MM.1S (cell line): ENCODE data around the gene FGFR4.

ENCODE experiments used
- DNase-seq: peaks from one replicate; pipeline ENCODE4 v3.0.0-alpha.2; 2015
- H2AFZ ChIP-seq: fragments of 300-600 bp; sonication (generic); 2 replicates; pipeline ENCODE4 v1.6.0; 2016; ENCODE audit warnings: antibody characterized with exemption, low read length
- H3F3A ChIP-seq: fragments of 300-600 bp; sonication (generic); 2 replicates; pipeline ENCODE4 v1.6.1; 2016; ENCODE audit warnings: mild to moderate bottlenecking, antibody characterized with exemption, low read length, moderate library complexity, mixed read lengths; ENCODE audit not compliant: insufficient read depth
- H3K27ac ChIP-seq: fragments of 300-600 bp; sonication (generic); 2 replicates; pipeline ENCODE4 v1.5.1; 2016; ENCODE audit warnings: mild to moderate bottlenecking, low read length
- H3K27me3 ChIP-seq: fragments of 300-600 bp; sonication (generic); replicated peaks from 2 replicates; pipeline ENCODE4 v1.6.0; 2016; ENCODE audit warnings: low read length; ENCODE audit not compliant: insufficient read depth
- H3K36me3 ChIP-seq: fragments of 300-600 bp; sonication (generic); replicated peaks from 2 replicates; pipeline ENCODE4 v1.6.1; 2016; ENCODE audit warnings: mild to moderate bottlenecking, low read length, mixed read lengths; ENCODE audit not compliant: insufficient read depth
- H3K4me1 ChIP-seq: fragments of 300-600 bp; sonication (generic); 2 replicates; pipeline ENCODE4 v1.6.1; 2016; ENCODE audit warnings: low read length, mixed read lengths
- H3K4me2 ChIP-seq: fragments of 300-600 bp; sonication (generic); 2 replicates; pipeline ENCODE4 v1.6.0; 2016; ENCODE audit warnings: low read depth, low read length
- H3K4me3 ChIP-seq: fragments of 300-600 bp; sonication (generic); 2 replicates; pipeline ENCODE4 v1.5.1; 2016; ENCODE audit warnings: low read length, mixed read lengths
- H3K79me2 ChIP-seq: fragments of 300-600 bp; sonication (generic); 2 replicates; pipeline ENCODE4 v1.6.1; 2016; ENCODE audit warnings: mixed run types, low read length, mixed read lengths
- H3K9ac ChIP-seq: fragments of 300-600 bp; sonication (generic); 2 replicates; pipeline ENCODE4 v1.6.1; 2016; ENCODE audit warnings: low read length, mixed read lengths
- H3K9me2 ChIP-seq: fragments of 300-600 bp; sonication (generic); replicated peaks from 2 replicates; pipeline ENCODE4 v1.6.1; 2016; ENCODE audit warnings: mild to moderate bottlenecking, low read length, mixed read lengths; ENCODE audit not compliant: insufficient read depth
- H3K9me3 ChIP-seq: fragments of 300-600 bp; sonication (generic); replicated peaks from 2 replicates; pipeline ENCODE4 v1.6.1; 2016; ENCODE audit warnings: mild to moderate bottlenecking, low read length, mixed read lengths; ENCODE audit not compliant: insufficient read depth
- H4K20me1 ChIP-seq: fragments of 300-600 bp; sonication (generic); 2 replicates; pipeline ENCODE4 v1.6.1; 2016; ENCODE audit warnings: mild to moderate bottlenecking, low read length, moderate library complexity, mixed read lengths; ENCODE audit not compliant: insufficient read depth
- EZH2 ChIP-seq: fragments of 300-600 bp; sonication (generic); optimal IDR thresholded peaks from 2 replicates; pipeline ENCODE3; 2017; ENCODE audit warnings: low read depth, mild to moderate bottlenecking, antibody characterized with exemption, low read length, mixed read lengths
- EZH2phosphoT487 ChIP-seq: fragments of 300-600 bp; sonication (generic); IDR thresholded peaks from 2 replicates; pipeline ENCODE4 v1.6.1; 2018; ENCODE audit warnings: antibody characterized with exemption, low read length
- TF ChIP-seq, protein P1 (sequence below): fragments of 300-600 bp; sonication (generic); IDR thresholded peaks from 2 replicates; pipeline ENCODE4 v1.5.1; 2016; ENCODE audit warnings: antibody characterized with exemption, low read length, mixed read lengths

FGFR4 gene

DNA sequence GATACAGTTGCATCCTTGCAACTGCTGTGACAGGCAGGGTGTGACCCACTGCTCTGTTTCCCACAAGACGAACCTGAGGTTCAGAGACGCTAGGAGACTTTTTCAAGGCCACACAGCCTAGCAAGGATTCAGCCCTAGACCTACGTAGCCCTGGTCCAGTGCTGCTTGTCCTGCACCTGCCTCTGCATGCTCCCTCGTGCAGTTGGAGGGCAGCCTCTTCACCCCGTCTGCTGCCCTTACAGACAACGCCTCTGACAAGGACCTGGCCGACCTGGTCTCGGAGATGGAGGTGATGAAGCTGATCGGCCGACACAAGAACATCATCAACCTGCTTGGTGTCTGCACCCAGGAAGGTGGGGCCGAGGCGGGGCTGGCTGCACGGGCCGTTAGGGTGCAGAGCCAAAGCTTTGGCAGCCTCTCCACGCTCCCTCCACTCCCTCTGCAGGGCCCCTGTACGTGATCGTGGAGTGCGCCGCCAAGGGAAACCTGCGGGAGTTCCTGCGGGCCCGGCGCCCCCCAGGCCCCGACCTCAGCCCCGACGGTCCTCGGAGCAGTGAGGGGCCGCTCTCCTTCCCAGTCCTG, 8.5 kb downstream of the FGFR4 start:
- Histone ChIP-seq H3K36me3 (no peaks in the 10 kb centered on the region), H3K27me3 (peaks cover 24% of the 10 kb centered on the region), H3K9me2 (no peaks in the 10 kb centered on the region), H3K79me2 (no peaks in the 10 kb centered on the region), H4K20me1 (no peaks in the 10 kb centered on the region), H3K4me2 (no peak overlapping the region), H2AFZ (no peak overlapping the region), H3K27ac (no peak overlapping the region), H3K4me3 (no peak overlapping the region), H3K9ac (no peak overlapping the region), H3K9me3 (no peaks in the 10 kb centered on the region), H3F3A (no peaks in the 10 kb centered on the region), H3K4me1 (no peaks in the 10 kb centered on the region)
- no peak for DNase-seq
- TF ChIP-seq, protein P1, sequence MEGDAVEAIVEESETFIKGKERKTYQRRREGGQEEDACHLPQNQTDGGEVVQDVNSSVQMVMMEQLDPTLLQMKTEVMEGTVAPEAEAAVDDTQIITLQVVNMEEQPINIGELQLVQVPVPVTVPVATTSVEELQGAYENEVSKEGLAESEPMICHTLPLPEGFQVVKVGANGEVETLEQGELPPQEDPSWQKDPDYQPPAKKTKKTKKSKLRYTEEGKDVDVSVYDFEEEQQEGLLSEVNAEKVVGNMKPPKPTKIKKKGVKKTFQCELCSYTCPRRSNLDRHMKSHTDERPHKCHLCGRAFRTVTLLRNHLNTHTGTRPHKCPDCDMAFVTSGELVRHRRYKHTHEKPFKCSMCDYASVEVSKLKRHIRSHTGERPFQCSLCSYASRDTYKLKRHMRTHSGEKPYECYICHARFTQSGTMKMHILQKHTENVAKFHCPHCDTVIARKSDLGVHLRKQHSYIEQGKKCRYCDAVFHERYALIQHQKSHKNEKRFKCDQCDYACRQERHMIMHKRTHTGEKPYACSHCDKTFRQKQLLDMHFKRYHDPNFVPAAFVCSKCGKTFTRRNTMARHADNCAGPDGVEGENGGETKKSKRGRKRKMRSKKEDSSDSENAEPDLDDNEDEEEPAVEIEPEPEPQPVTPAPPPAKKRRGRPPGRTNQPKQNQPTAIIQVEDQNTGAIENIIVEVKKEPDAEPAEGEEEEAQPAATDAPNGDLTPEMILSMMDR: no peak
- TF ChIP-seq EZH2phosphoT487 (no peak), EZH2 (no peak)

DNA sequence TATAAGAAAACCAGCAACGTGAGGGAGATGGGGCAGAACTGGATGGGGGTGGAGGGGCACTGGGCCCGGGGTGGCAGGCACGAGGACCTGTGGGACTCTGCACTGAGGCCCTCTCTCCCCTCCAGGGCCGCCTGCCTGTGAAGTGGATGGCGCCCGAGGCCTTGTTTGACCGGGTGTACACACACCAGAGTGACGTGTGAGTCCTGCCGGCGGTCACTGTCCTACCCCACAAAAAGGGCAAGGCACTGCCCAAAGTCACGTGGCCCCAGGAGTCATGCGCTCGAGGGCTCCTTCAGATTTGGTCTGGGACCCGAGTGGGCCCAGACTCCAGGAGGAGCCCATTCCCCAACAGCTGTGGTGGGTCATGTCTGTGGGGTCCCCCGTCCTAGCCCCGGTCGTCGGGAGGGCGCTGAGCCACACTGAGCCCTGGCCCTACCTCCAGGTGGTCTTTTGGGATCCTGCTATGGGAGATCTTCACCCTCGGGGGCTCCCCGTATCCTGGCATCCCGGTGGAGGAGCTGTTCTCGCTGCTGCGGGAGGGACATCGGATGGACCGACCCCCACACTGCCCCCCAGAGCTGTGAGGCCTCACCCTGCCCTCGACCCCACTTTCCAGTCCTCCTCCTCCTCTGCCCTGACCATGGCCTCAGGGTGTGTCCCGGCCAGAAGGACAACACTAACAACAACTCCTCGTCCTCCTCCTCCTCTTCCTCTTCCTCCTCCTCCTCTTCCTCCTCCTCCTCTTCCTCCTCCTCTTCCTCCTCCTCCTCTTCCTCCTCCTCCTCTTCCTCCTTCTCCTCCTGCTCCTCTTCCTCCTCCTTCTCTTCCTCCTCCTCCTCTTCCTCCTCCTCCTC, 9.7 kb downstream of the FGFR4 start:
- Histone ChIP-seq H3K36me3 (no peaks in the 10 kb centered on the region), H3K27ac (no peak overlapping the region), H3K27me3 (peaks cover 25% of the 10 kb centered on the region), H4K20me1 (no peaks in the 10 kb centered on the region), H3F3A (no peaks in the 10 kb centered on the region), H3K4me2 (no peak overlapping the region), H3K79me2 (no peaks in the 10 kb centered on the region), H2AFZ (no peak overlapping the region), H3K4me3 (no peak overlapping the region), H3K9ac (no peak overlapping the region), H3K9me3 (no peaks in the 10 kb centered on the region), H3K4me1 (no peaks in the 10 kb centered on the region), H3K9me2 (no peaks in the 10 kb centered on the region)
- TF ChIP-seq EZH2 (no peak), EZH2phosphoT487 (no peak)
- TF ChIP-seq, protein P1: no peak
- no peak for DNase-seq

DNA sequence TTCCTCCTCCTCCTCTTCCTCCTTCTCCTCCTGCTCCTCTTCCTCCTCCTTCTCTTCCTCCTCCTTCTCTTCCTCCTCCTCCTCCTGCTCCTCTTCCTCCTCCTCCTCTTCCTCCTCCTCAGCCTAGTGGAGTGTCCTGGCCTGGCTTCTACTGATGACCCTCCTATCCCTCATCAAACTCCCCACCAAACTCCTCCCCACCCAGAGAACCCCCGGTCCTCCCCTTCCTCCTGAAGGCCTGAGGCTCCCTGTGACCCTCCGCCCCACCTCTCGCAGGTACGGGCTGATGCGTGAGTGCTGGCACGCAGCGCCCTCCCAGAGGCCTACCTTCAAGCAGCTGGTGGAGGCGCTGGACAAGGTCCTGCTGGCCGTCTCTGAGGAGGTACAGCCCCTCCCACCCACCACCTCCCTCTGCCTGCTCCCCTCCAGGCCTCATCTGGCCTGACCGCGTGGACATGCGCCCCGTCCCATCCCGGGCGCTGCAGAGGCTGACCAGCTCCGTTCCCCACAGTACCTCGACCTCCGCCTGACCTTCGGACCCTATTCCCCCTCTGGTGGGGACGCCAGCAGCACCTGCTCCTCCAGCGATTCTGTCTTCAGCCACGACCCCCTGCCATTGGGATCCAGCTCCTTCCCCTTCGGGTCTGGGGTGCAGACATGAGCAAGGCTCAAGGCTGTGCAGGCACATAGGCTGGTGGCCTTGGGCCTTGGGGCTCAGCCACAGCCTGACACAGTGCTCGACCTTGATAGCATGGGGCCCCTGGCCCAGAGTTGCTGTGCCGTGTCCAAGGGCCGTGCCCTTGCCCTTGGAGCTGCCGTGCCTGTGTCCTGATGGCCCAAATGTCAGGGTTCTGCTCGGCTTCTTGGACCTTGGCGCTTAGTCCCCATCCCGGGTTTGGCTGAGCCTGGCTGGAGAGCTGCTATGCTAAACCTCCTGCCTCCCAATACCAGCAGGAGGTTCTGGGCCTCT, 10.6 kb downstream of the FGFR4 start:
- Histone ChIP-seq H3K27me3 (peaks cover 21% of the 10 kb centered on the region; the same call in 1 of the 2 replicates), H3F3A (no peaks in the 10 kb centered on the region), H3K27ac (no peak overlapping the region), H3K9me2 (no peaks in the 10 kb centered on the region), H3K4me1 (no peaks in the 10 kb centered on the region), H3K4me3 (no peak overlapping the region), H3K9ac (no peak overlapping the region), H3K4me2 (no peak overlapping the region), H3K9me3 (no peaks in the 10 kb centered on the region), H3K79me2 (no peaks in the 10 kb centered on the region), H4K20me1 (no peaks in the 10 kb centered on the region), H3K36me3 (no peaks in the 10 kb centered on the region), H2AFZ (no peak overlapping the region)
- DNase-seq: no peak
- TF ChIP-seq, protein P1: no peak
- TF ChIP-seq EZH2phosphoT487: no peak
- TF ChIP-seq EZH2: no peak
